GM18868 (cell line): ENCODE measurements around the gene ADGRG6.

Experiments used
- ATAC-seq: cut with Tn5 transposase; IDR thresholded peaks from one replicate; pipeline ENCODE4 v1.9.1; 2021; ENCODE audit warnings: mild to moderate bottlenecking, moderate library complexity; ENCODE audit not compliant: unreplicated experiment

Gene ADGRG6

GRCh38 chr6:142320366-142320765 is 18.6 kb downstream of the ADGRG6 start:
- ATAC-seq, result no peak

- no peak for ATAC-seq
Observed at GRCh38 chr6:142321451-142321850, 19.6 kb downstream of the ADGRG6 start.

- ATAC-seq, result no peak
Observed at GRCh38 chr6:142322066-142322465, 20.3 kb downstream of the ADGRG6 start.

- ATAC-seq, result no peak
Observed at GRCh38 chr6:142322504-142323198, 20.8 kb downstream of the ADGRG6 start.

- no peak for ATAC-seq
Observed at GRCh38 chr6:142323377-142323776, 21.6 kb downstream of the ADGRG6 start.

- no peak for ATAC-seq
Observed at GRCh38 chr6:142324111-142324510, 22.3 kb downstream of the ADGRG6 start.

GRCh38 chr6:142325111-142325510 is 23.3 kb downstream of the ADGRG6 start:
- no peak for ATAC-seq

- no peak for ATAC-seq
Observed at GRCh38 chr6:142326540-142326939, 24.7 kb downstream of the ADGRG6 start.

- no peak for ATAC-seq
Observed at GRCh38 chr6:142328070-142328469, 26.3 kb downstream of the ADGRG6 start.

GRCh38 chr6:142329486-142330113 is 27.8 kb downstream of the ADGRG6 start:
- ATAC-seq, result no peak

- no peak for ATAC-seq
Observed at GRCh38 chr6:142331075-142331551, 29.3 kb downstream of the ADGRG6 start.

GRCh38 chr6:142331601-142332000 is 29.8 kb downstream of the ADGRG6 start:
- no peak for ATAC-seq

GRCh38 chr6:142332393-142333098 is 30.7 kb downstream of the ADGRG6 start:
- ATAC-seq, result no peak

- no peak for ATAC-seq
Observed at GRCh38 chr6:142333431-142333830, 31.6 kb downstream of the ADGRG6 start.

- no peak for ATAC-seq
Observed at GRCh38 chr6:142334294-142334693, 32.5 kb downstream of the ADGRG6 start.

GRCh38 chr6:142335415-142335814 is 33.6 kb downstream of the ADGRG6 start:
- ATAC-seq, result no peak

- no peak for ATAC-seq
Observed at GRCh38 chr6:142336183-142336582, 34.4 kb downstream of the ADGRG6 start.

- ATAC-seq, result no peak
Observed at GRCh38 chr6:142336787-142337186, 35.0 kb downstream of the ADGRG6 start.

- no peak for ATAC-seq
Observed at GRCh38 chr6:142339113-142339512, 37.3 kb downstream of the ADGRG6 start.

- ATAC-seq, result no peak
Observed at GRCh38 chr6:142339968-142340658, 38.3 kb downstream of the ADGRG6 start.

GRCh38 chr6:142341855-142342330 is 40.1 kb downstream of the ADGRG6 start:
- no peak for ATAC-seq
